Activated CD4-positive, alpha-beta T cell treated with anti-CD3 and anti-CD28 coated beads for 36 hours (primary cell): Measurements from ENCODE around the gene SUFU. TPM values are rescaled to one million over a fixed set of nuclear protein-coding genes. Genes with fewer than 3 reads are reported as not detected.
A peak's percentile ranks its signal among the peaks of the same experiment; 100 is the strongest.

Experiments used
- ATAC-seq: fragments of 200-7000 bp; cut with Tn5 transposase; one replicate; pipeline ENCODE4 v1.10.0; 2021; ENCODE audit warnings: mild to moderate bottlenecking, moderate library complexity
- CTCF ChIA-PET: fragments of 350-600 bp; sonication (Branson Sonifier 250); formaldehyde crosslinking; loops from one replicate; lab custom pipeline; 2021; ENCODE audit warnings: antibody characterized with exemption; lab: Charles Lee
- POLR2A ChIA-PET: fragments of 350-600 bp; sonication (Branson Sonifier 250); formaldehyde crosslinking; loops from one replicate; lab custom pipeline; 2021; ENCODE audit warnings: antibody characterized with exemption, inconsistent platforms; lab: Charles Lee
- DNase-seq: peaks from one replicate; pipeline ENCODE4 v3.0.0-alpha.2; 2020
- H3K27ac Mint-ChIP-seq: one replicate; pipeline ENCODE4 v1.8.0; 2021; ENCODE audit warnings: mixed read lengths
- H3K27me3 Mint-ChIP-seq: one replicate; pipeline ENCODE4 v1.8.0; 2021; ENCODE audit warnings: mixed read lengths
- H3K36me3 Mint-ChIP-seq: one replicate; pipeline ENCODE4 v1.8.0; 2021; ENCODE audit warnings: low read depth, mixed read lengths
- H3K4me1 Mint-ChIP-seq: one replicate; pipeline ENCODE4 v1.8.0; 2021; ENCODE audit warnings: mixed read lengths
- H3K4me3 Mint-ChIP-seq: one replicate; pipeline ENCODE4 v1.8.0; 2021; ENCODE audit warnings: mild to moderate bottlenecking, moderate library complexity, mixed read lengths
- H3K9me3 Mint-ChIP-seq: one replicate; pipeline ENCODE4 v1.8.0; 2021; ENCODE audit warnings: low read depth, mixed read lengths
- intact Hi-C, 2 experiments: fragments of 100-400 bp; cut with DNase I in 1 of 2; cut with micrococcal nuclease in 1 of 2; formaldehyde crosslinking; loops; one replicate each; pipeline versions ENCODE4 v1.14.2 to v1.15.1; 2022 to 2024; cut with DNase I, micrococcal nuclease
- total RNA-seq, 2 experiments: library from RNA; stranded (reverse); gene quantifications; one replicate each; pipeline ENCODE4 v1.2.3, GENCODE V29; 2021

SUFU gene
- total RNA-seq, 2 experiments from 2014 or later, result 8.4 to 9.5 TPM

GRCh38 chr10:102511583-102512274 is 8.0 kb downstream of the SUFU start:
- no peak overlapping the region for H3K4me3 Mint-ChIP-seq

GRCh38 chr10:102514487-102515311 is 10.9 kb downstream of the SUFU start:
- DNase-seq (no peak), ATAC-seq (no peak)
- CTCF ChIA-PET, result interaction anchor here (1.6 kb wide), 1 partner anchor 36 kb away, joined by 3 read pairs; no protein-coding TSS in a partner anchor
- no peaks in the 10 kb centered on the region for H3K9me3 Mint-ChIP-seq
- no peak overlapping the region for H3K27ac Mint-ChIP-seq
- intact Hi-C loops, result no loop called here
- H3K4me3 Mint-ChIP-seq, result no peak overlapping the region
- H3K36me3 Mint-ChIP-seq, result peaks cover 13% of the 10 kb centered on the region
- POLR2A ChIA-PET, result interaction anchor here (0.7 kb wide), 1 partner anchor 261 kb away, joined by 10 read pairs; no protein-coding TSS in a partner anchor
- no peaks in the 10 kb centered on the region for H3K27me3 Mint-ChIP-seq
- peaks cover 11% of the 10 kb centered on the region for H3K4me1 Mint-ChIP-seq

More at GRCh38 chr10:102511583-102512274, 8.0 kb downstream of the SUFU start:
- intact Hi-C loops, result no loop called here
- ChIA-PET CTCF (interaction anchor here (0.8 to 2.0 kb wide), 5 partner anchors 9 to 84 kb away, joined by 3 to 9 read pairs (median 4); partner anchors contain the start of gene ACTR1A), POLR2A (no interaction called here)
- H3K9me3 Mint-ChIP-seq, result no peaks in the 10 kb centered on the region
- H3K27me3 Mint-ChIP-seq, result no peaks in the 10 kb centered on the region
- peaks cover 21% of the 10 kb centered on the region for H3K36me3 Mint-ChIP-seq
- ATAC-seq (peak; percentile 44), DNase-seq (no peak)
- H3K27ac Mint-ChIP-seq, result peak overlapping the region; percentile 42
- H3K4me1 Mint-ChIP-seq, result peaks cover 12% of the 10 kb centered on the region

GRCh38 chr10:102515724-102516123 is 12.0 kb downstream of the SUFU start:
- Mint-ChIP-seq H3K4me3 (no peak overlapping the region), H3K27ac (no peak overlapping the region), H3K4me1 (peaks cover 11% of the 10 kb centered on the region), H3K9me3 (no peaks in the 10 kb centered on the region), H3K27me3 (no peaks in the 10 kb centered on the region), H3K36me3 (peaks cover 12% of the 10 kb centered on the region)
- intact Hi-C loops, result no loop called here
- no peak for DNase-seq
- no peak for ATAC-seq
- ChIA-PET CTCF (interaction anchor here (0.8 to 1.4 kb wide), 2 partner anchors 16 to 84 kb away, joined by 3 read pairs; no protein-coding TSS in a partner anchor), POLR2A (no interaction called here)

GRCh38 chr10:102517553-102517952 is 13.8 kb downstream of the SUFU start:
- Mint-ChIP-seq H3K9me3 (no peaks in the 10 kb centered on the region), H3K4me3 (no peak overlapping the region), H3K27ac (no peak overlapping the region), H3K27me3 (no peaks in the 10 kb centered on the region), H3K36me3 (peaks cover 7% of the 10 kb centered on the region), H3K4me1 (no peaks in the 10 kb centered on the region)
- intact Hi-C loops, result no loop called here
- ChIA-PET POLR2A (interaction anchor here (0.6 kb wide), 1 partner anchor 85 kb away, joined by 4 read pairs; no protein-coding TSS in a partner anchor), CTCF (interaction anchor here (0.6 to 1.0 kb wide), 2 partner anchors 35 to 1201 kb away, joined by 3 read pairs; no protein-coding TSS in a partner anchor)
- no peak for DNase-seq
- no peak for ATAC-seq

- H3K4me3 Mint-ChIP-seq, result no peak overlapping the region
- CTCF ChIA-PET, result interaction anchor here (1.5 to 1.6 kb wide), 2 partner anchors 13 to 64 kb away, joined by 4 to 7 read pairs; no protein-coding TSS in a partner anchor
- ATAC-seq, result no peak
These were observed 15.6 kb downstream of the SUFU start for GRCh38 chr10:102519246-102519825.

GRCh38 chr10:102522874-102523249 is 19.1 kb downstream of the SUFU start:
- CTCF ChIA-PET, result interaction anchor here (0.7 kb wide), 1 partner anchor 40 kb away, joined by 3 read pairs; no protein-coding TSS in a partner anchor
- POLR2A ChIA-PET, result no interaction called here
- H3K27ac Mint-ChIP-seq, result no peak overlapping the region

More at GRCh38 chr10:102519246-102519825, 15.6 kb downstream of the SUFU start:
- POLR2A ChIA-PET, result no interaction called here
- no peak for DNase-seq
- Mint-ChIP-seq H3K4me1 (peaks cover 6% of the 10 kb centered on the region), H3K27me3 (no peaks in the 10 kb centered on the region), H3K9me3 (no peaks in the 10 kb centered on the region), H3K36me3 (peaks cover 5% of the 10 kb centered on the region), H3K27ac (no peak overlapping the region)
- intact Hi-C loops, result no loop called here

GRCh38 chr10:102523250-102524029 is 19.7 kb downstream of the SUFU start:
- CTCF ChIA-PET, result interaction anchor here (0.7 to 1.2 kb wide), 2 partner anchors 20 to 39 kb away, joined by 3 to 4 read pairs; partner anchors contain the start of gene SUFU
- Mint-ChIP-seq H3K4me1 (peaks cover 6% of the 10 kb centered on the region), H3K36me3 (peaks cover 6% of the 10 kb centered on the region), H3K9me3 (no peaks in the 10 kb centered on the region), H3K27me3 (no peaks in the 10 kb centered on the region), H3K27ac (no peak overlapping the region), H3K4me3 (no peak overlapping the region)
- ATAC-seq (peak; percentile 47), DNase-seq (peak; percentile 22)
- intact Hi-C loops, result no loop called here
- POLR2A ChIA-PET, result no interaction called here

More at GRCh38 chr10:102522874-102523249, 19.1 kb downstream of the SUFU start:
- ATAC-seq (no peak), DNase-seq (no peak)
- H3K4me3 Mint-ChIP-seq, result no peak overlapping the region
- intact Hi-C loops, result no loop called here
- no peaks in the 10 kb centered on the region for H3K9me3 Mint-ChIP-seq
- peaks cover 6% of the 10 kb centered on the region for H3K36me3 Mint-ChIP-seq
- H3K27me3 Mint-ChIP-seq, result no peaks in the 10 kb centered on the region
- peaks cover 6% of the 10 kb centered on the region for H3K4me1 Mint-ChIP-seq

GRCh38 chr10:102524746-102525145 is 21.0 kb downstream of the SUFU start:
- ChIA-PET POLR2A (no interaction called here), CTCF (interaction anchor here (1.2 kb wide), 1 partner anchor 21 kb away, joined by 4 read pairs; the partner anchor contains the start of gene SUFU)
- no peak overlapping the region for H3K4me3 Mint-ChIP-seq
- peaks cover 9% of the 10 kb centered on the region for H3K36me3 Mint-ChIP-seq
- H3K27me3 Mint-ChIP-seq, result no peaks in the 10 kb centered on the region
- DNase-seq (no peak), ATAC-seq (no peak)
- intact Hi-C loops, result no loop called here
- H3K27ac Mint-ChIP-seq, result no peak overlapping the region
- no peaks in the 10 kb centered on the region for H3K9me3 Mint-ChIP-seq
- peaks cover 8% of the 10 kb centered on the region for H3K4me1 Mint-ChIP-seq

- POLR2A ChIA-PET, result no interaction called here
- Mint-ChIP-seq H3K36me3 (peaks cover 7% of the 10 kb centered on the region), H3K4me3 (no peak overlapping the region), H3K27ac (no peak overlapping the region), H3K27me3 (no peaks in the 10 kb centered on the region), H3K4me1 (peaks cover 8% of the 10 kb centered on the region), H3K9me3 (no peaks in the 10 kb centered on the region)
- intact Hi-C loops, result no loop called here
- ATAC-seq, result no peak
- CTCF ChIA-PET, result interaction anchor here (1.1 kb wide), 1 partner anchor 12 kb away, joined by 3 read pairs; no protein-coding TSS in a partner anchor
- DNase-seq, result no peak
These were observed 23.8 kb downstream of the SUFU start for GRCh38 chr10:102527546-102527945.

GRCh38 chr10:102534333-102534732 is 30.6 kb downstream of the SUFU start:
- Mint-ChIP-seq H3K9me3 (no peaks in the 10 kb centered on the region), H3K4me3 (no peak overlapping the region), H3K36me3 (no peaks in the 10 kb centered on the region), H3K27me3 (no peaks in the 10 kb centered on the region), H3K27ac (no peak overlapping the region), H3K4me1 (no peaks in the 10 kb centered on the region)
- ATAC-seq (no peak), DNase-seq (no peak)
- CTCF ChIA-PET, result interaction anchor here (0.7 to 1.2 kb wide), 2 partner anchors 13 to 50 kb away, joined by 3 read pairs; no protein-coding TSS in a partner anchor
- intact Hi-C loops, result no loop called here
- POLR2A ChIA-PET, result no interaction called here
